RWPE1 (cell line): ENCODE data around the gene GPRC5B.

Source experiments
- CTCF ChIA-PET: fragments of 350-600 bp; sonication (Branson Sonifier 250); formaldehyde crosslinking; extraction: SDS; loops from one replicate; lab custom pipeline; 2021; lab: Yijun Ruan, JAX
- POLR2A ChIA-PET: fragments of 400-600 bp; formaldehyde crosslinking; extraction: SDS; loops from one replicate; lab custom pipeline; 2020; ENCODE audit warnings: antibody characterized with exemption; ENCODE audit not compliant: low non-redundant PET; lab: Yijun Ruan, JAX
- DNase-seq: peaks from one replicate; pipeline ENCODE4 v3.0.0; 2012; ENCODE audit warnings: low spot score
- H3K27ac ChIP-seq: fragments of 450-650 bp; 2 replicates; pipeline ENCODE4 v1.5.1; 2017
- TF ChIP-seq, protein P1 (sequence below): fragments of 450-650 bp; conservative IDR thresholded peaks from 2 replicates; pipeline ENCODE4 v1.5.1; 2017; ENCODE audit warnings: low read depth, mild to moderate bottlenecking

Gene GPRC5B

GRCh38 chr16:19882646-19883045, 2.0 kb downstream of the GPRC5B start:
- ChIA-PET POLR2A (no interaction called here), CTCF (interaction anchor here (2.4 kb wide), 1 partner anchor 281 kb away, joined by 10 read pairs; no protein-coding TSS in a partner anchor)
- DNase-seq, result no peak
- TF ChIP-seq, protein P1, sequence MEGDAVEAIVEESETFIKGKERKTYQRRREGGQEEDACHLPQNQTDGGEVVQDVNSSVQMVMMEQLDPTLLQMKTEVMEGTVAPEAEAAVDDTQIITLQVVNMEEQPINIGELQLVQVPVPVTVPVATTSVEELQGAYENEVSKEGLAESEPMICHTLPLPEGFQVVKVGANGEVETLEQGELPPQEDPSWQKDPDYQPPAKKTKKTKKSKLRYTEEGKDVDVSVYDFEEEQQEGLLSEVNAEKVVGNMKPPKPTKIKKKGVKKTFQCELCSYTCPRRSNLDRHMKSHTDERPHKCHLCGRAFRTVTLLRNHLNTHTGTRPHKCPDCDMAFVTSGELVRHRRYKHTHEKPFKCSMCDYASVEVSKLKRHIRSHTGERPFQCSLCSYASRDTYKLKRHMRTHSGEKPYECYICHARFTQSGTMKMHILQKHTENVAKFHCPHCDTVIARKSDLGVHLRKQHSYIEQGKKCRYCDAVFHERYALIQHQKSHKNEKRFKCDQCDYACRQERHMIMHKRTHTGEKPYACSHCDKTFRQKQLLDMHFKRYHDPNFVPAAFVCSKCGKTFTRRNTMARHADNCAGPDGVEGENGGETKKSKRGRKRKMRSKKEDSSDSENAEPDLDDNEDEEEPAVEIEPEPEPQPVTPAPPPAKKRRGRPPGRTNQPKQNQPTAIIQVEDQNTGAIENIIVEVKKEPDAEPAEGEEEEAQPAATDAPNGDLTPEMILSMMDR, result no peak
- no peak overlapping the region for H3K27ac ChIP-seq

- TF ChIP-seq, protein P1, result no peak
- H3K27ac ChIP-seq, result no peak overlapping the region
- DNase-seq, result no peak
- POLR2A ChIA-PET, result no interaction called here
- CTCF ChIA-PET, result interaction anchor here (0.6 kb wide), 1 partner anchor 118 kb away, joined by 5 read pairs; no protein-coding TSS in a partner anchor
These were observed 2.5 kb downstream of the GPRC5B start for GRCh38 chr16:19882186-19882585.

GRCh38 chr16:19881783-19882182, 2.9 kb downstream of the GPRC5B start:
- ChIA-PET CTCF (interaction anchor here (0.6 kb wide), 1 partner anchor 117 kb away, joined by 5 read pairs; no protein-coding TSS in a partner anchor), POLR2A (no interaction called here)
- no peak overlapping the region for H3K27ac ChIP-seq
- TF ChIP-seq, protein P1, result no peak
- DNase-seq, result no peak

DNA sequence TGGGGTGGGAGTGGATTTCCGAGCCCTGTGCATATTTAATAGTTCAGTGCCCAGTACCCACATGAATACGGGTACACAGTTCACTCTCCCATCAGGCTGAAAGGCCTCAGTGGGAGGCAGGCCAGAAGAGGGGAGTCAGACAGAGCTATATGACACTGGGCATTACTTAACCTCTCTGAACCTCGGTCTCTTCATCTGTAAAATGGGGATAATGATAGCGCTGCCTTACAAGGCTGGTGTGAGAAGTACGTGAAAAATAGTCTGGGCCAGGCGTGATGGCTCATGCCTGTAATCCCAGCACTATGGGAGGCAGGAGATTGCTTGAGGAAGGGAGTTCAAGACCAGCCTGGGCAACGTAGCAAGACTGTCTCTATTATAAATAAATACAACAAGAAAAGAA, 3.6 kb downstream of the GPRC5B start:
- ChIA-PET POLR2A (no interaction called here), CTCF (no interaction called here)
- no peak overlapping the region for H3K27ac ChIP-seq
- TF ChIP-seq, protein P1, result no peak
- no peak for DNase-seq

DNA sequence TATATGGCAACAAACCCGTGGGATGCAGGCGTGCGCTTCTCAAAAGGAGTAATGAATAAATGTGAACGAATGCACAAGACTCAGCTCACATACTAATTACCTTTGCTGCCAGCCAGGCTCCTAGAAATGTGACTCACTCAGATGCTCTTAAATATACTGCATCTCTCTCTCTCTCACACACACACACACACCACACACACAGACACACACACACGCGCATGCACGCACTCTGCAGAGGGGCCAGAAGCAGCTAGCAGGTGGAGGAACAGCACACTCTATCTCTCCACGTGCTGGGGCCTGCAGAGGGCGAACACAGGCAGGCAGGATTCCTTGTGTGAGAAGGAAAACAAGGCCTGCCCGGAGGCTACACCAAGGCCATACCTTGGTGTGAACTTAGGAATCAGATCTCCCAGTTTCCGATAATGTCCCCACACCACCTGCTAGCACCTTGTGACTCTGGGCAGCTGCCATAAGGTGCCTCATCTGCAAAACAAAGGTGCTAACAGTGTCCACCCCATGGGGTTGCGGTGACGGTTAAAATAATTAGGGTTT, 5.3 kb downstream of the GPRC5B start:
- ChIA-PET CTCF (interaction anchor here (1.2 kb wide), 1 partner anchor 284 kb away, joined by 3 read pairs; no protein-coding TSS in a partner anchor), POLR2A (no interaction called here)
- peak overlapping the region; percentile 4; the same call in 1 of the 2 replicates for H3K27ac ChIP-seq
- peak; percentile 26 for DNase-seq
- TF ChIP-seq, protein P1, result no peak

DNA sequence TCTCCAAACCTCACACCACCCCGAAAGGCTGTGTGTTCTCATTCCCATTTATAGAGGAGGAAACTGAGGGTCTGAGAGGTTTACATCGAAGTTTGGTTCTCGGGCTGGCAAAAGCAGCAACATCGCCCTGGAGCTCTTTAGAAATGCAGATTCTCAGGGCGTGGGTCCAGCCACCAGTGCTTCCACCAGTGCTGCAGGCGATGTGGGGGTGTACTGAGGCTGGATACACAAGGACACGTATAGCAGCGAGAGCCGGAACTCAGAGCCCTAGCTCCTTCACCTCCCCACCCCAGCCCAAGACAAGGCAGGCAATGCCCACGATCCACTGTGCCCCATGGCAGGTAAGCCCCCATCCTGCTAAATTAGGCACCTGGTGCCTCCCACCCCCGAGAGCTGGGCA, 5.9 kb downstream of the GPRC5B start:
- H3K27ac ChIP-seq, result no peak overlapping the region
- no peak for DNase-seq
- TF ChIP-seq, protein P1, result no peak
- POLR2A ChIA-PET, result no interaction called here
- CTCF ChIA-PET, result no interaction called here
